SK-N-MC (cell line): ENCODE measurements around the gene TNFSF15.

ENCODE experiments used
- DNase-seq: peaks from one replicate; pipeline ENCODE4 v3.0.0-alpha.2; 2011; ENCODE audit warnings: low read depth, low spot score
- H3K27ac ChIP-seq: fragments of 200-600 bp; sonication (generic); 2 replicates; pipeline ENCODE4 v1.5.1; 2016; ENCODE audit warnings: mixed run types
- H3K36me3 ChIP-seq: fragments of 200-600 bp; sonication (generic); 2 replicates; pipeline ENCODE4 v1.6.1; 2017; ENCODE audit warnings: antibody characterized with exemption, low read length, mixed read lengths; ENCODE audit not compliant: insufficient read depth
- H3K4me3 ChIP-seq: fragments of 200-600 bp; sonication (generic); 2 replicates; pipeline ENCODE4 v1.5.1; 2016
- H3K9ac ChIP-seq: fragments of 200-600 bp; sonication (generic); 2 replicates; pipeline ENCODE4 v1.8.0; 2017; ENCODE audit warnings: mixed run types, mixed read lengths; ENCODE audit not compliant: insufficient read length
- H3K9me3 ChIP-seq: fragments of 200-600 bp; sonication (generic); 2 replicates; pipeline ENCODE4 v1.6.1; 2017; ENCODE audit warnings: low read depth, mild to moderate bottlenecking, antibody characterized with exemption, low read length, moderate library complexity, mixed read lengths
- EZH2 ChIP-seq: fragments of 200-600 bp; sonication (generic); IDR thresholded peaks from one replicate; pipeline ENCODE4 v1.6.1; 2017; ENCODE audit warnings: antibody characterized with exemption
- FOXP2 ChIP-seq: optimal IDR thresholded peaks from 2 replicates; pipeline ENCODE3; 2011; ENCODE audit warnings: mild to moderate bottlenecking, moderate library complexity; ENCODE audit not compliant: insufficient read depth; ENCODE audit errors: extremely low read length, control extremely low read depth
- POLR2AphosphoS5 ChIP-seq: IDR thresholded peaks from 2 replicates; pipeline ENCODE4 v1.6.1; 2012; ENCODE audit warnings: mild to moderate bottlenecking, low read depth, low read length, borderline replicate concordance

TNFSF15 gene

DNA sequence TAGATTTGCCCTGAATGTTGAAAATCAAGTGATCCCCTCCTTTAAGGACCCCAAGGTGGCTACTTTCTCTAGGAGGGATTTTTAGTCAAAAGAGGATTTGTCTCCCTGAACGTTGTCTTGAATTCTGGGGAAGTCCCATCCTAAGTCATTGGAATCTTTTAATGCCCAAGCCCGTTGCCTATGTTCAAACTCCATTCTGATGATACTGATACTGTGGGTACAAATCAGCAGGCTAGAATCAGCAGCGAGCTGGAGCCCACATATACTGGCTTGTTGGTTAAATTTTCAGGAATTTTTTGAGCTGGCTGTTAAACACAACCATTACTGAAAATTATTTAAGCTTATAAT, 22.4 kb upstream of the TNFSF15 start:
- H3K27ac ChIP-seq: no peak overlapping the region
- DNase-seq: no peak
- no peak for TF ChIP-seq EZH2
- TF ChIP-seq POLR2AphosphoS5: no peak
- no peak for TF ChIP-seq FOXP2
- no peaks in the 10 kb centered on the region for H3K9me3 ChIP-seq
- H3K36me3 ChIP-seq: no peaks in the 10 kb centered on the region
- no peak overlapping the region for H3K4me3 ChIP-seq
- no peak overlapping the region for H3K9ac ChIP-seq

- no peak for DNase-seq
Observed at GRCh38 chr9:114827641-114828302, 21.9 kb upstream of the TNFSF15 start.

GRCh38 chr9:114826431-114826830, 20.6 kb upstream of the TNFSF15 start:
- Histone ChIP-seq H3K36me3 (no peaks in the 10 kb centered on the region), H3K27ac (no peak overlapping the region), H3K9me3 (no peaks in the 10 kb centered on the region), H3K9ac (no peak overlapping the region), H3K4me3 (no peak overlapping the region)
- DNase-seq: no peak
- TF ChIP-seq POLR2AphosphoS5 (no peak), EZH2 (no peak), FOXP2 (no peak)

More at GRCh38 chr9:114827641-114828302, 21.9 kb upstream of the TNFSF15 start:
- Histone ChIP-seq H3K4me3 (no peak overlapping the region), H3K9ac (no peak overlapping the region), H3K36me3 (no peaks in the 10 kb centered on the region), H3K27ac (no peak overlapping the region), H3K9me3 (no peaks in the 10 kb centered on the region)
- TF ChIP-seq POLR2AphosphoS5 (no peak), EZH2 (no peak), FOXP2 (no peak)

DNA sequence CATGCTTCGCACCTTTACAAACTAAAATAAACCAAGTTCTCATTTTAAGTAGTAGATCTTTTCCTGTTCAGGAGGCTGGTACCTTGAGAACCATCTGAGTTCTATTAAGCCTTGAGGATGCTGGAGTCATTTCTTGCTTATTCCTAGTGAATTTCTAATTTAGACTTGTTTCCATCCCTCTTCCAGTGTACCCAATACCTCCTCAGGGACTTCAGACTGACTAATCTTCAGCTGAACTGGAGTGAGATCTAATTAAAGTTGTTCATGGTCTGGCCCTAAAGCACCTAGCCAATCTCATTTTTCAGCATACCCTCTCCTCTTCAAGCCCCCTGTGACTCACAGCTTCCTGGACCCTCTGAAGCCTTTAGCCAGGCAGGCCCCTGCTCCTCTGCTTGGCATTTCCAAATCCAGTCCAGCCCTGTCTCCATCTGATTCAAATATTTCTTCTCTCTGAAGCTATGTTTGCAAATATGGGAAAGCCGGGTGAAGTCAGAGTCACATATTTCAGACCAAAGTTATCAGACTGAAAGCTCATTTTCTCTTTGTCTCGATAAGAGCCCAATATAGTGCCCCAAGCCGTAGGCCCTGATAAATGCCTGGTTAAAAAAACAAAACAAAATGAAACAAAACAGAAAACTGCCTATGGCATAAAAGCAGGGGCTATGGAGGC, 19.4 kb upstream of the TNFSF15 start:
- Histone ChIP-seq H3K27ac (no peak overlapping the region), H3K9me3 (no peaks in the 10 kb centered on the region), H3K4me3 (no peak overlapping the region), H3K36me3 (no peaks in the 10 kb centered on the region), H3K9ac (no peak overlapping the region)
- DNase-seq: no peak
- no peak for TF ChIP-seq POLR2AphosphoS5
- no peak for TF ChIP-seq FOXP2
- TF ChIP-seq EZH2: no peak

- Histone ChIP-seq H3K4me3 (no peak overlapping the region), H3K9me3 (no peaks in the 10 kb centered on the region), H3K36me3 (no peaks in the 10 kb centered on the region), H3K27ac (no peak overlapping the region), H3K9ac (no peak overlapping the region)
- DNase-seq: no peak
- TF ChIP-seq POLR2AphosphoS5 (no peak), EZH2 (no peak), FOXP2 (no peak)
Observed at GRCh38 chr9:114824110-114824509, 18.3 kb upstream of the TNFSF15 start.

GRCh38 chr9:114823441-114823840, 17.6 kb upstream of the TNFSF15 start:
- no peaks in the 10 kb centered on the region for H3K36me3 ChIP-seq
- H3K27ac ChIP-seq: no peak overlapping the region
- H3K4me3 ChIP-seq: no peak overlapping the region
- TF ChIP-seq EZH2: no peak
- TF ChIP-seq POLR2AphosphoS5: no peak
- no peak for TF ChIP-seq FOXP2
- no peak for DNase-seq
- no peak overlapping the region for H3K9ac ChIP-seq
- no peaks in the 10 kb centered on the region for H3K9me3 ChIP-seq

GRCh38 chr9:114822708-114823107, 16.9 kb upstream of the TNFSF15 start:
- no peak for TF ChIP-seq EZH2
- TF ChIP-seq POLR2AphosphoS5: no peak
- TF ChIP-seq FOXP2: no peak
- Histone ChIP-seq H3K9me3 (no peaks in the 10 kb centered on the region), H3K4me3 (no peak overlapping the region), H3K27ac (no peak overlapping the region), H3K9ac (no peak overlapping the region), H3K36me3 (no peaks in the 10 kb centered on the region)
- no peak for DNase-seq

GRCh38 chr9:114820776-114821501, 15.1 kb upstream of the TNFSF15 start:
- Histone ChIP-seq H3K4me3 (no peak overlapping the region), H3K36me3 (no peaks in the 10 kb centered on the region), H3K9ac (no peak overlapping the region), H3K27ac (no peak overlapping the region), H3K9me3 (no peaks in the 10 kb centered on the region)
- no peak for DNase-seq
- TF ChIP-seq EZH2 (no peak), POLR2AphosphoS5 (no peak), FOXP2 (no peak)
